Progenitor cell of endocrine pancreas (in vitro differentiated cells): Measurements from ENCODE around the gene ADGRA1. TPM values are rescaled to one million over a fixed set of nuclear protein-coding genes. Genes with fewer than 3 reads are reported as not detected.

ENCODE experiments used
- DNase-seq: peaks from one replicate; pipeline ENCODE4 v3.0.0; 2021; ENCODE audit warnings: low spot score; ENCODE audit not compliant: unreplicated experiment
- H3K27ac Mint-ChIP-seq: 2 replicates; pipeline ENCODE4 v1.8.0; 2021; ENCODE audit warnings: mild to moderate bottlenecking, moderate library complexity, mixed read lengths
- H3K27me3 Mint-ChIP-seq: 2 replicates; pipeline ENCODE4 v1.8.0; 2021; ENCODE audit warnings: mixed read lengths
- H3K36me3 Mint-ChIP-seq: 2 replicates; pipeline ENCODE4 v1.8.0; 2022; ENCODE audit warnings: mixed read lengths; ENCODE audit not compliant: insufficient read depth
- H3K4me1 Mint-ChIP-seq: 2 replicates; pipeline ENCODE4 v1.8.0; 2021; ENCODE audit warnings: low read depth, mixed read lengths
- H3K4me3 Mint-ChIP-seq: 2 replicates; pipeline ENCODE4 v1.8.0; 2021; ENCODE audit warnings: low read depth, mild to moderate bottlenecking, moderate library complexity, mixed read lengths
- H3K9me3 Mint-ChIP-seq: 2 replicates; pipeline ENCODE4 v1.8.0; 2021; ENCODE audit warnings: low read depth, mixed read lengths
- total RNA-seq: library from RNA; stranded (reverse); gene quantifications from 2 replicates; pipeline ENCODE4 v1.2.1, GENCODE V29; 2021
- TF ChIP-seq, protein P1 (sequence below): fragments of 200-600 bp; sonication (generic); IDR thresholded peaks from one replicate; pipeline ENCODE4 v1.5.0; 2021; ENCODE audit warnings: antibody characterized with exemption, mild to moderate bottlenecking; ENCODE audit not compliant: unreplicated experiment

The ADGRA1 gene
- total RNA-seq, 1 donor from 2014 or later, result 1.2 TPM

DNA sequence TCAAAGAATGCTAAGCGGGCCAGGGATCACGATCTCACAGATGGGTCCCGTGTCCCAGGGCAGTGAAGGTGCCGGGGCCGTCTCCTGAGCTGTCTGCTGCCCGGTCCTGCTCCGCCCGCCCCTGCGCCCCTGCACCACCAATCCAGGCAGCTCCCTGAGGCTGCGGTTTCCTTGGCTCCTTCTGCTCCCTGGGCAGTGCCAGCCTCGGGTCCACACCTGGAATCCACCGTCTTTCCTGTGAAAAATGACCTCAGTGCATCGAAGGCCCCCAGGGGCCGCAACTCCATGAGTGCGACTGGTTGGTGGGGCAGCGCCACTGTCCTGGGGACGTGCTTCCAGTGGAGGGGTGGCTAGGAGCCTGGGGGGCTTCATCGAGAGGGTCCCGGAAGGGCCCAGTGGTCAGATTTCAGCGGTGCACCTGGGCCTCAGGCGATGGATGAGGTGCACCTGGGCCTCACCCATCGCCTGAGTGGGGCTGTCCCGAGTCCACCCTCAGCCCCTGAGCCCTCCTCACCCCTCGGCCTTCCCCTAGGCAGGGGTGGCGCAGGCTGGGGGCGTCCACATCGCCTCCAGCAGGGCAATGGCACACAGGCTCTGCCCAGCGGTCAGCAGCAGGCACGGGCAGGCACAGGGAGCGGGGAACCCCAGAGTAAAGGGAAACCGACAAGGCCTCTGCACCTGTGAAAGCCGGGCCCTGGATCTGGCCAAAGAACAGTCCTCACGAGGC is 27.2 kb downstream of the ADGRA1 start:
- no peak for DNase-seq
- H3K27ac Mint-ChIP-seq, result no peak overlapping the region
- TF ChIP-seq, protein P1, sequence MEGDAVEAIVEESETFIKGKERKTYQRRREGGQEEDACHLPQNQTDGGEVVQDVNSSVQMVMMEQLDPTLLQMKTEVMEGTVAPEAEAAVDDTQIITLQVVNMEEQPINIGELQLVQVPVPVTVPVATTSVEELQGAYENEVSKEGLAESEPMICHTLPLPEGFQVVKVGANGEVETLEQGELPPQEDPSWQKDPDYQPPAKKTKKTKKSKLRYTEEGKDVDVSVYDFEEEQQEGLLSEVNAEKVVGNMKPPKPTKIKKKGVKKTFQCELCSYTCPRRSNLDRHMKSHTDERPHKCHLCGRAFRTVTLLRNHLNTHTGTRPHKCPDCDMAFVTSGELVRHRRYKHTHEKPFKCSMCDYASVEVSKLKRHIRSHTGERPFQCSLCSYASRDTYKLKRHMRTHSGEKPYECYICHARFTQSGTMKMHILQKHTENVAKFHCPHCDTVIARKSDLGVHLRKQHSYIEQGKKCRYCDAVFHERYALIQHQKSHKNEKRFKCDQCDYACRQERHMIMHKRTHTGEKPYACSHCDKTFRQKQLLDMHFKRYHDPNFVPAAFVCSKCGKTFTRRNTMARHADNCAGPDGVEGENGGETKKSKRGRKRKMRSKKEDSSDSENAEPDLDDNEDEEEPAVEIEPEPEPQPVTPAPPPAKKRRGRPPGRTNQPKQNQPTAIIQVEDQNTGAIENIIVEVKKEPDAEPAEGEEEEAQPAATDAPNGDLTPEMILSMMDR, result no peak
- H3K27me3 Mint-ChIP-seq, result peaks cover 4% of the 10 kb centered on the region
- no peaks in the 10 kb centered on the region for H3K9me3 Mint-ChIP-seq
- no peaks in the 10 kb centered on the region for H3K36me3 Mint-ChIP-seq
- no peak overlapping the region for H3K4me3 Mint-ChIP-seq
- no peaks in the 10 kb centered on the region for H3K4me1 Mint-ChIP-seq

DNA sequence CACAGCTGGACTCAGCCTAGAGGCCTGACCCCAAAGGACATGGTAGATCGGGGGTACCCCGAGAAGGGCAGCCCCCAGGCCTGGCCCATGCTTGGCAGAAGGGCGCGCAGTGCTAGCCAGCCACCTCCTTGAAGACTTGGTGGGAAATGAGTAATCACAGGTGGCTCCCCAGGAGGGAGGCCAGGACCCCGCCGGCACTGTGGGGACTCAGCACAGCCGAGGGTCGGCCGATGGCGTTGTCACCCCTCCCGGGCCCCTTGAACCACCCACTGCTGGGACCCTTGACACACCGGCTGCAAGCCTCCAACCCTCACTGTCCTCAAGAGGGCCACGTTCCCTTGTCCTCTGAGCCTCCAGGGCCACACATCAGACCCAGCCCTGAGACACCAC is 27.7 kb downstream of the ADGRA1 start:
- H3K4me3 Mint-ChIP-seq, result no peak overlapping the region

DNA sequence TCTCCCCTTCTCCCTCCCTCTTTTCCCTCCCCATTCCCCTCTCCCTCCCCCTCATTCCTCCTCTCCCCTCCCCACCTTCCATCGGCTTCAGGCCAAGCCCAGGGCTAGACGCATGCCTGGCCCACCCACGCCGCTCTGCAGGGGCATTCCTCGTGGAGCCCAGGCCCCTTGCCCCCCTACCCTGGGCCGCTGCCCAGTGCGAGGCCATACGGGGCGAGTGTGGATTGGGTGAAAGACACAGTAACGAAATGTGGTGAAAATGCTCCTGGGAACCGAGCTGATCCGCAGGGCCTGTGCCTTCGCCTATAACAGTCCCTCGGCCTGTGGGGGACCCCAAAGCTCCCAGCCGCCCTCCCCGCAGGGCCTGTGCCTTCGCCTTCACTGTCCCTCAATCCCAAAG is 28.3 kb downstream of the ADGRA1 start:
- Mint-ChIP-seq H3K4me3 (no peak overlapping the region), H3K4me1 (no peaks in the 10 kb centered on the region), H3K27ac (no peak overlapping the region), H3K27me3 (peaks cover 11% of the 10 kb centered on the region), H3K36me3 (no peaks in the 10 kb centered on the region), H3K9me3 (peaks cover 3% of the 10 kb centered on the region)
- TF ChIP-seq, protein P1, result no peak
- DNase-seq, result no peak

More for the DNA sequence above, 27.7 kb downstream of the ADGRA1 start:
- peaks cover 7% of the 10 kb centered on the region for H3K27me3 Mint-ChIP-seq
- H3K27ac Mint-ChIP-seq, result no peak overlapping the region
- DNase-seq, result no peak
- peaks cover 2% of the 10 kb centered on the region for H3K9me3 Mint-ChIP-seq
- TF ChIP-seq, protein P1, result no peak
- no peaks in the 10 kb centered on the region for H3K36me3 Mint-ChIP-seq
- no peaks in the 10 kb centered on the region for H3K4me1 Mint-ChIP-seq

DNA sequence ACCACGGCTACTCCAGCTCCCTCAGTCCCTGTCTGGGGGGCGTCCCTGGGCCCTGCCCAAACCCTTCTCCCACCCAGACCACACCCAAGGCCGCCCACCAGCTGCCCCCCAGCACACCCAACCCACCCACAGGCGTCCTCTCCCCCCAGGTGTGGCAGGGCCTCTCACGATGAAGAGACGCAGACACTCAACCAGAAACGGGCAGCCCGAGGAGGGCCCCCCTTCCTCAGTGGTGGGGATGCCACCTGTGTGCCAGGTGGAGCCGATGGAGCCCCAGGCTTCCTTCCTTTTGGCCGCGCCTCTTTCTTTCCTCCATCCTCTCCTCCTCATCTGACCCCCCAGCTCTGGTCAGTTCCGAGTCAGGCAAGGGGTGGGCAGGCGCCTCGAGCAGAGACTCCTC is 28.7 kb downstream of the ADGRA1 start:
- no peak overlapping the region for H3K27ac Mint-ChIP-seq
- no peaks in the 10 kb centered on the region for H3K36me3 Mint-ChIP-seq
- DNase-seq, result no peak
- TF ChIP-seq, protein P1, result no peak
- H3K27me3 Mint-ChIP-seq, result peaks cover 11% of the 10 kb centered on the region
- H3K9me3 Mint-ChIP-seq, result peaks cover 3% of the 10 kb centered on the region
- no peak overlapping the region for H3K4me3 Mint-ChIP-seq
- H3K4me1 Mint-ChIP-seq, result no peaks in the 10 kb centered on the region

DNA sequence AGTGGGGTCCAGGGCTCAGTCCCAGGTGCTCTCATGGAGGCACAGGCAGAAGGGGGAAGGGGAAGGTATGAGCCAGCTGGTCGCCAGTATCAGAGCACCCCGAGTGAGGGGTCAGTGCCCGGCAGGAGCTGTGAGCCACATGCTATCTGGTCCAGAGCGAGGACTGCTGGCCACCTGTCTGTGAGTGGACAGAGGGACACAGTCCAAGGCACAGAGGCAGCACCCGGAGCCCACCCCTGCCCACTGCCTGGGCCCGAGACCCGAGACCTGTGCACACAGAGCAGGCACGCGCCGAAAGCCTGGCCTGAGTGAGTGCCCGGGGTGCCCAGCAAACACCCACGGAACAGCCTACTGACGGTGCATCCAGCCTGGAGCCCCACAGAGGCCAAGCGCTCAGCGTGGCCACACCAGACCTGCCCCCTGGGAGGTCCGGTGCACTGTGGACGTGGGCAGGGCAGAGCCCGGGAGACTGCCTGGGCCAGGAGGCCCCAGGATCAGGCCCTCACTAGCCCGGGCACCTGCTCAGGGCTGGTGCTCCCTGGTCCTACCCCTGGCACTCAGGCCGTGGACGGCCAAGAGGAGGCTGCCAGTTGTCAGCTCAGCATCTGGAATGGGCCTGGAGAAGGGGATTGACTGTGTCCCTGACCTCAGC is 29.4 kb downstream of the ADGRA1 start:
- peaks cover 11% of the 10 kb centered on the region for H3K27me3 Mint-ChIP-seq
- H3K27ac Mint-ChIP-seq, result no peak overlapping the region
- no peak overlapping the region for H3K4me3 Mint-ChIP-seq
- peaks cover 3% of the 10 kb centered on the region for H3K9me3 Mint-ChIP-seq
- TF ChIP-seq, protein P1, result no peak
- DNase-seq, result no peak
- no peaks in the 10 kb centered on the region for H3K4me1 Mint-ChIP-seq
- no peaks in the 10 kb centered on the region for H3K36me3 Mint-ChIP-seq
